ENCODE data around the gene DNER. TPM values are rescaled to one million over a fixed set of nuclear protein-coding genes. Genes with fewer than 3 reads are reported as not detected.

DNER gene
- polyA plus RNA-seq, 3 donors: 0.12 to 0.20 (median 0.16) TPM

DNA sequence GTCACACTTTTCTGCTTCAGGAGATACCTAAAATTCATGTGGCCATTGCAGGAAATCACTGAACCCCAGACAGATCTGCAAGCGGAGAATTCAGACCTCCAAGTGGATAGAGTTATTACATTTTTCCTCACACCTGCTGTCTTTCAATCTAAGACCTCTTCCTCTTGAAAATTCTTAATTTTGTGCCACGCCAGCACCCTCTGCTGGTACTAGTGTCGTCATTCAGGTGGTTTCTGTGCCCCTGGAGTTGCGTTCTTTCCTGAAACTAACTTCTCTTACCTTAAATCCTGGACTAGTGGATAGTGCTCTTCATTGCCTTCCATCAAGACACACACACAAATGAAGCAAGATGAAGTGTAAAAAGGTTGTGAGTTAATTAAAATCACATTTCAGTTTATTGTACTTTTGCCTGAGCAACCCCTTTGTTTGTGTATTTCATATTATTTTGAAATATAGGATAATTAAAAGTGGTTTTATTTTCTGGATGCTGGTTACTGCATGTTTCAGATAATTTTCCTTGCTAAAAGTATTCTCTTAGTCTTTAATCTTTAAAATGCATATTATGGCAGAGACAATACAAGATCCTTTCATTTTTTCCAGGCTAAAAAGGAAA, 1.6 kb upstream of the DNER start:
- Histone ChIP-seq H3K4me1 (ENCODE audit: control insufficient read depth in 1 of 2, insufficient read depth in 2 of 2, low read length in 2 of 2) (peaks cover 2 to 5% of the 10 kb centered on the region in 2 donors), H3K27me3 (ENCODE audit: control insufficient read depth in 2 of 2, insufficient read depth in 2 of 2, low read length in 2 of 2) (peaks cover 61 to 85% of the 10 kb centered on the region in 2 donors), H3K79me2 (ENCODE audit: insufficient read depth, low read length) (no peaks in the 10 kb centered on the region), H3K4me3 (replicated peaks in 1 of 3; ENCODE audit: low read depth in 2 of 3, low read length in 3 of 3) (no peak overlapping the region), H2AFZ (ENCODE audit: insufficient read depth, low read depth, low read length, poor library complexity, severe bottlenecking) (no peak overlapping the region), H3K4me2 (replicated peaks; ENCODE audit: extremely low read depth, low read length, poor library complexity, severe bottlenecking) (no peak overlapping the region), H3K36me3 (replicated peaks in 1 of 2; ENCODE audit: control insufficient read depth in 1 of 2, insufficient read depth in 2 of 2, low read length in 2 of 2) (no peaks in the 10 kb centered on the region), H3K9ac (ENCODE audit: insufficient read depth, low read length, poor library complexity, severe bottlenecking) (no peak overlapping the region), H3K9me3 (replicated peaks in 1 of 2; ENCODE audit: control insufficient read depth in 1 of 2, insufficient read depth in 1 of 2, low read length in 2 of 2) (peaks cover 0 to 5% of the 10 kb centered on the region in 2 donors), H3K27ac (ENCODE audit: low read depth in 1 of 2, low read length in 2 of 2) (no peak overlapping the region), H4K20me1 (ENCODE audit: insufficient read depth, low read length) (no peaks in the 10 kb centered on the region)
- Mint-ChIP-seq H3K4me1 (peaks cover 5% of the 10 kb centered on the region), H3K27me3 (ENCODE audit: low read depth in 3 of 3) (peaks cover 50 to 74% (median 72%) of the 10 kb centered on the region in 3 donors), H3K4me3 (peak overlapping the region in 1 of 2 donors; percentile 56), H3K36me3 (peaks cover 0 to 2% of the 10 kb centered on the region in 2 donors), H3K9me3 (peaks cover 0 to 15% (median 1%) of the 10 kb centered on the region in 7 donors), H3K27ac (peak overlapping the region in 1 of 7 donors; percentile 40)
- DNase-seq: no peak
- TF ChIP-seq, protein P1, sequence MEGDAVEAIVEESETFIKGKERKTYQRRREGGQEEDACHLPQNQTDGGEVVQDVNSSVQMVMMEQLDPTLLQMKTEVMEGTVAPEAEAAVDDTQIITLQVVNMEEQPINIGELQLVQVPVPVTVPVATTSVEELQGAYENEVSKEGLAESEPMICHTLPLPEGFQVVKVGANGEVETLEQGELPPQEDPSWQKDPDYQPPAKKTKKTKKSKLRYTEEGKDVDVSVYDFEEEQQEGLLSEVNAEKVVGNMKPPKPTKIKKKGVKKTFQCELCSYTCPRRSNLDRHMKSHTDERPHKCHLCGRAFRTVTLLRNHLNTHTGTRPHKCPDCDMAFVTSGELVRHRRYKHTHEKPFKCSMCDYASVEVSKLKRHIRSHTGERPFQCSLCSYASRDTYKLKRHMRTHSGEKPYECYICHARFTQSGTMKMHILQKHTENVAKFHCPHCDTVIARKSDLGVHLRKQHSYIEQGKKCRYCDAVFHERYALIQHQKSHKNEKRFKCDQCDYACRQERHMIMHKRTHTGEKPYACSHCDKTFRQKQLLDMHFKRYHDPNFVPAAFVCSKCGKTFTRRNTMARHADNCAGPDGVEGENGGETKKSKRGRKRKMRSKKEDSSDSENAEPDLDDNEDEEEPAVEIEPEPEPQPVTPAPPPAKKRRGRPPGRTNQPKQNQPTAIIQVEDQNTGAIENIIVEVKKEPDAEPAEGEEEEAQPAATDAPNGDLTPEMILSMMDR (IDR thresholded peaks at IDR 0.05): peak; percentile 44
- intact Hi-C loops (cut with micrococcal nuclease): no loop called here
- WGBS (ENCODE audit: insufficient coverage): no CpG with 5 or more reads among the region's 4 CpGs

DNA sequence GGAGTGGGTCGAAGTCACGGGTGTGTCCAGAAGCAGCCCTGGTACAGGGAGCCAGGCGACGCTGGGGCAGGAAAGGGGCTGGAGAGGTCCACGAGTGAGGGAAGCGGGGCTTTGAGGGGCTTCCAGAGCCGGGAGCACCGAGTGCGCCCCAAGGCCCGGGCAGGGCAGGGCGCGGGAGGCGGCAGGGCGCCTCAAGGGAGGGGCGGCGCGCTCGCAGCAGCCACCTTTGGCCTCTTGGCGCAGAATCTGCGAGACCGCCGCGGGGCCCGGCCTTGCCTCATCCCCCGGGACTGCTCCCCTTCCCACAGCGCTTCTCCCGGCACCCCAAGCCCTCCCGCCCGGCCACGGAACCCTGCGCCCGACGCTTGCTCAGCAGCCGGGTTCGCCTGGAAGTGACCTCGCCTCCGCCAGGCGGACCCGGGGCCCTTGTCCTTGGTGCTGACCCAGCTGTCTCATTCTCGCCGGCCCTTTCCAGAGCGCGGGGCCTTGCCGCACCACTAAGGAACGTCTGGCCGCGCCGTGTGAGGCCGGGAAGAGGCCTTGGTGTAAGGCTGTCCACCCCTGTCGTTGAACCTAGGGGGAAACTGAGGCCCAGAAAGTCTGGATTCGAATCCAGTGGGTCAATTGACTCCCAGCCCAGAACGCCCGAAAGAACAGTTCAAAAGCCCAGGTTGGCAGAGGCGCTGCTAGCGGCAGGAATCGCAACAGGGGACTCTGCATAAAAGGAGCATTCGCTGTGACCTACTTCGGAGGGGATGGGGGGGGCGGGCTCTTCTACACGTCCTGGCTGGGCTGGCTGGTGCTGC, 584 bp upstream of the DNER start:
- no peak overlapping the region for H3K27ac Mint-ChIP-seq
- H3K9me3 Mint-ChIP-seq: peaks cover 0 to 15% (median 1%) of the 10 kb centered on the region in 7 donors
- Histone ChIP-seq H3K27me3 (ENCODE audit: control insufficient read depth in 2 of 2, insufficient read depth in 2 of 2, low read length in 2 of 2) (peaks cover 67 to 87% of the 10 kb centered on the region in 2 donors), H3K4me1 (ENCODE audit: control insufficient read depth in 1 of 2, insufficient read depth in 2 of 2, low read length in 2 of 2) (peaks cover 2 to 5% of the 10 kb centered on the region in 2 donors), H3K9me3 (replicated peaks in 1 of 2; ENCODE audit: control insufficient read depth in 1 of 2, insufficient read depth in 1 of 2, low read length in 2 of 2) (peaks cover 0 to 5% of the 10 kb centered on the region in 2 donors), H3K9ac (ENCODE audit: insufficient read depth, low read length, poor library complexity, severe bottlenecking) (no peak overlapping the region), H4K20me1 (ENCODE audit: insufficient read depth, low read length) (no peaks in the 10 kb centered on the region), H3K4me2 (replicated peaks; ENCODE audit: extremely low read depth, low read length, poor library complexity, severe bottlenecking) (peak overlapping the region; percentile 44), H3K36me3 (replicated peaks in 1 of 2; ENCODE audit: control insufficient read depth in 1 of 2, insufficient read depth in 2 of 2, low read length in 2 of 2) (no peaks in the 10 kb centered on the region), H3K79me2 (ENCODE audit: insufficient read depth, low read length) (no peaks in the 10 kb centered on the region), H3K4me3 (replicated peaks in 1 of 3; ENCODE audit: low read depth in 2 of 3, low read length in 3 of 3) (no peak overlapping the region), H3K27ac (ENCODE audit: low read depth in 1 of 2, low read length in 2 of 2) (no peak overlapping the region), H2AFZ (ENCODE audit: insufficient read depth, low read depth, low read length, poor library complexity, severe bottlenecking) (no peak overlapping the region)
- H3K27me3 Mint-ChIP-seq (ENCODE audit: low read depth in 3 of 3): peaks cover 56 to 79% (median 78%) of the 10 kb centered on the region in 3 donors
- peaks cover 5% of the 10 kb centered on the region for H3K4me1 Mint-ChIP-seq
- intact Hi-C loops (cut with micrococcal nuclease): no loop called here
- WGBS (ENCODE audit: insufficient coverage): 2% methylated on average over 59 of the region's 60 CpGs
- peak overlapping the region in 1 of 2 donors; percentile 65 for H3K4me3 Mint-ChIP-seq
- TF ChIP-seq, protein P1 (IDR thresholded peaks at IDR 0.05): no peak
- DNase-seq: no peak
- H3K36me3 Mint-ChIP-seq: peaks cover 0 to 2% of the 10 kb centered on the region in 2 donors
